NCI-H146 treated with DMSO at 0.1 percent for 48 hours (cell line): Measurements from ENCODE around the gene ARF5.
"Not testable (repeated sequence)": the region's sequence is repeated elsewhere in the genome, so short reads cannot be mapped to it uniquely, and the experiment has no call there.

Experiments
- DNase-seq: peaks from one replicate; lab custom pipeline; 2025; ENCODE audit not compliant: unreplicated experiment; lab: John Stamatoyannopoulos, UW

Gene ARF5

GRCh38 chr7:127588019-127588696, at the start of gene ARF5:
Gene ARF5 (plus strand): TSS chr7:127588411. CDS start chr7:127588499, 88 bp downstream.
- DNase-seq, result peak; percentile 46

DNA sequence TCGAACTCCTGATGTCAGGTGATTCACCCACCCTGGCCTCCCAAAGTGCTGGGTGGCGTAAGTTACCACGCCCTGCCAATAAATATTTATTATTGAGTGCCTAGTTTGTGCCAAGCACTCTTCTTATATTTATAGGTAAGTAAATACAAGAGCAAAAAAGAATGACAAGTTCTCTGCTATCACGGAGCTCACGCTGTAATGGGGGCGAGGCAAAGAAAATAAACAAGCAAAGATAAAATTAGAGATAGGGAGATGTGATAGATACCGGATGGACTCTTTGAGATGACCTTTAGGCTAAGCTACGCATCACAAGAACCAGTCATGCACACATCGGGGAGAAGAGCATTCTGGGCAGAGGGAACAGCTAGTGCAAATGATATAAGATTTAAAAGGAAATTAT, 49.1 kb upstream of the ARF5 start:
- DNase-seq, result no peak

DNA sequence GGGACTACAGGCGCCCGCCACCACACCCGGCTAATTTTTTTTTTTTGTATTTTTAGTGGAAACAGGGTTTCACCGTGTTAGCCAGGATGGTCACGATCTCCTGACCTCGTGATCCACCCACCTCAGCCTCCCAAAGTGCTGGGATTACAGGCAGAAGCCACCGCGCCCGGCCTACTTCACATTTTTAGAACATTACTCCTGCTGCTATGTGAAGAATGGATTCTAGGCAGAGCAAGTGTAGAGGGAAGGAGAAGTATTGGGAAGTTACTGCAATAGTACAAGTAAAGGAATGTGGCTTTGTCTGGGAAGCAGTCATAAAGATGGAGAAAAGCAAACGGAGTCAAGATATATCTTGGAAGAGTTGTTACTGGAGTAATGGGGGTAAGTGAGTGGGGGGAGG, 47.8 kb upstream of the ARF5 start:
- DNase-seq, result not testable (repeated sequence)

DNA sequence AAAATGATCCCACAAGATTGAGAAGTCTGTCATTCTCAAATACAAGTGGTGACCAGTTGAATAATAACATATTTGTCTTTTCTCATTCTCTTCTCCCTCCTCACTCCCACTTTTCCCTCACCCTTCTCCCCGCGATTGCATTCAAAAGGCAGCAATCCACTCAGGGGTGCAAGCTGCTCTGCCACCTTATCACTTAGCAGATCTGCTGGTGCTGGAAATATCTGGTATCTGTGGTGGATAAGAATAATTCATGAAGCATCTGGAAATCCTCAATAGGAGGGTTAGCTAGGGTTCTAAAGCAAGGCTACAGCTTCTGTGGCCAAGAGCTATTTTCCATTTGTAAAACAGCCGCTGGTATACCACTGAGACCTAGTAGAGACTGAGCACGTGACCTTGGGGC, 46.7 kb upstream of the ARF5 start:
- no peak for DNase-seq

DNA sequence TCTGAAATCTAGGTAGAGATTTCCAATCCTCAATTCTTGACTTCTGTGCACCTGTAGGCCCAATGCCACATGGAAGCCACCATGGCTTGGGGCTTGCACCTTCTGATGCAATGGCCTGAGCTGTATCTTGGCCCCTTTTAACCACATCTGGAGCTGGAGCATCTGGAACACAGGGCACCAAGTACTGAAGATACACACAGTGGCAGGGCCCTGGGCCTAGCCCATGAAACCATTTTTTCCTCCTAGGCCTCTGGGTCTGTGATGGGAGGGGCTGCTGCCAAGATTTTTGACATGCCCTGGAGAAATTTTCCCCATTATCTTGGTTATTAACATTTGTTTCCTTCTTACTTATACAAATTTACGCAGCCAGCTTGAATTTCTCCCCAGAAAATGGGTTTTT, 41.9 kb upstream of the ARF5 start:
- no peak for DNase-seq

DNA sequence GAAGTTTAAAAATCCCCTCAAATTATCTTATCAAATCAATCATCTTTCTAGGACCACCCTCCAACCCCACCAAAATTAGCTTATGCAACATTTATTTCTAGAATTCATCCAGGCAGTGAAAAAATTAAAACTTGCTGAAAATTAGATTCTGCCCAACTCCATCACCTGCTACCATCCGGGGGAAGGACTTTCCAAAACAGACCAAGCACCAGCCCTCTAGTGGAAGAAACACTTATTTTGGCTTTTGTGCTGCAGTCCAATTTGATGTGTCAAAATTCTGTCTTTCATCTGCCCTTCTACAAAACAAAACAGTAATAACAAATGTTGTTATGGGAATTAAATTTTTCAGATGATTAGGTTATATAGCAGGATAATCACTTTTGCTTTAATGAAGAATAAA, 38.0 kb upstream of the ARF5 start:
- DNase-seq, result no peak

DNA sequence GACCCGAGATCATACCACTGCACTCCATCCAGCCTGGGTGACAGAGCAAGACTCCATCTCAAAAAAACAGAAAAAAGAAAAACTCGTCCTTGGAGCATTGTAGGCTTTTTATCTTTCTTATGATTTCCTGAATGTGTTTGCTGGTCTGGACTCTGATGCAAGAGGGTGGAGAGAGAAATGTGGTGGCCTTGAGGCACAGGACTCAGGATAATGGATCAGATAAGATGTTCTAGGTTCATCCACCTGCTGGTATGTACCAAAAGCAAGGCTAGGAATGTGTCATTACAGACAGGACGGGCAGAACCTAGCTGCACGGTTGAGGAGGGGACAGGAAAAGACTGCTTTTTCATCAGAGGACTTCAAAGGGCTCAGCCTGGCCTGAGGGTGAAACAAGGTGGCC, 36.3 kb upstream of the ARF5 start:
- DNase-seq, result no peak

DNA sequence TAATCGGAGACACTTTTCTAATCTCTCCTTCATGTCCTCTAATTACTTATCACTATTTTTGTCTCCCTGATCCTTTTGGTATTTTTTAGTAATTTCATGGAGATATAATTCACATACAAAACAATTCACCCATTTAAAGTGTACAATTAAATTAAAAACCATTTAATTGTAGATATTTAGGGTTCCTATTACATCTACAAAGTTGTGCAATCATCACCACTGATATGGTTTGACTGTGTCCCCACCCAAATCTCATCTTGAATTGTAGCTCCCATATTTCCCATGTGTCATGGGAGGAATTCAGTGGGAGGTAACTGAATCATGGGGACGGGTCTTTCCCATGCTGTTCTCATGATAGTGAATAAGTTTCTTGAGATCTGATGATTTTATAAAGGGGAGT, 31.8 kb upstream of the ARF5 start:
- DNase-seq, result no peak

- DNase-seq, result no peak
These were observed 30.4 kb upstream of the ARF5 start for GRCh38 chr7:127557803-127558202.

DNA sequence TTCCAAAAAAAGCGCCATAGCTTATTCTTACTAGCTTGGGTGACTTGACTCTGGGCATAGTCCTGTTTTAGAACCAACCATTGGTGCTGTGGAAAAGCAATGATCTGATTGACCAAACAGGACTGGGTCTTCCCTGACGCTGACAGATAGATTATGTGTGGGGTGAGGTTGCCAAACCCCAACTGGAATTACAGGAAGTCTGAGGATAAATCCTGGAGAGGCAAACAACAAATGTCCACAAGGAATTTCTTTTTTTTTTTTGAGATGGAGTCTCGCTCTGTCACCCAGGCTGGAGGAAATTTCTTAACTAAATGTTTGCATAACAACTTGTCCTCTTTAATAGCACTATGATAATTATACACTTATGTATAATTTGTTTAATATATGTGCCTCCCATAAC, 22.0 kb upstream of the ARF5 start:
- no peak for DNase-seq

- not testable (repeated sequence) for DNase-seq
These were observed 20.2 kb upstream of the ARF5 start for GRCh38 chr7:127568034-127568433.

DNA sequence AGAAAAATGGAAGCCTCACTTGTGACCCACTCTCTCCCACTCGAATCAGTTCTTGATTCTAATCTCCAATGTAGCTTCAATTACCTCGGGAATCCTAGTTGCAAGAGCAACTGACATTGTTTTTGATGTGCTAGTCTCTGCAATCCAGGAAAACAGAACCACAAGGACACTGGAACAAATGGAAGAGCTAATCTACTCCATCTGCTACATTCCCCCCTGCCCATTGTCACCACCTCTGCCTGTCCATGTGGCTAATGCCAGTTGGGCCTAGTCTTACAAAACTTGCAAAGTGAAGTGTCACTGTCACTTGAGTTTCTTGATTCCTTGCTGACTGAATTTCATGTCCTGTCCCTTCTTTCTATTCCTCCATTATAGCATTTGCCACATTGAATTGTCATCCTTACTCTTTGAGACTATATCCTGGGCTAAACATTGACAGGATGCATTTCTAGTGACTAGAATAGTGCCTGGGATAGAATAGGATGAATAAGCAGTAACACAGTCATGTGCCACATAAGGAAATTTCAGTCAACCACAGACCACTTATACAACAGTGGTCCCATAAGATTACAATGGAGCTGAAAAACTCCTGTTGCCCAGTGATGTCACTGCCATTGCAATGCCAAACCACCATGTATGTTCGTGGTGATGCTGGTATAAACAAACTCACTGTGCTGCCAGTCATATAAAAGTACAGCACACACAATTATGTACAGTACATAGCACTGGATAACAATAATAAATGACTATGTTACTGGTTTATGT, 16.3 kb upstream of the ARF5 start:
- DNase-seq, result no peak

- no peak for DNase-seq
These were observed 10.1 kb upstream of the ARF5 start for GRCh38 chr7:127578036-127578684.

DNA sequence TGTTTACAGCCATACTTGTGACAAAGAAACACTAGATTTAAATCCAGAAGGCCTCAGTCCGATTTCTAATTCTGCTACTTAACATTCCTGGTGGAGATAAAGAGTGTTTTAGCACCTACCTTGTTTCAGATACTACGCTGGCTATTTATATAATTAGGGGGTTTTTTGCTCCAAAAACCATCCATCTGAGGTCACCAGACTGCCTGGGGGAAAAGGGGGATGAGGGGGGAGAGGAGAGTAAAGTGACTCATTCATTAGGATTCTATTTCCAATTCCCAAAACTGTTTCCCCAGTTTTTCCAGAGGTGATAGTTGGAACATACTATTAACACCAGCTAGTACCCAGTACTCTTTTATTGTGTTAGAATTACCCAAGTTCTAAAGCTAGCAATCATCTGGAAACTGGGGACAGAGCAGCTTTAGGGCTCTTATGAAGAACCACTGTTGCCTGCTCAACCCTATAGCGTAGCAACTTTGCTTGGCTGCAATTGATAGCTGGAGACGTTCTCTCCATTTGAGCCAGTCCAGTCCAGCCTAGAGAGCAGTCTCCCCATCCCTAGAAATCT, 9.4 kb upstream of the ARF5 start:
- DNase-seq, result no peak

GRCh38 chr7:127580612-127581011, 7.6 kb upstream of the ARF5 start:
- no peak for DNase-seq

- DNase-seq, result no peak
These were observed 6.5 kb upstream of the ARF5 start for GRCh38 chr7:127581716-127582115.

DNA sequence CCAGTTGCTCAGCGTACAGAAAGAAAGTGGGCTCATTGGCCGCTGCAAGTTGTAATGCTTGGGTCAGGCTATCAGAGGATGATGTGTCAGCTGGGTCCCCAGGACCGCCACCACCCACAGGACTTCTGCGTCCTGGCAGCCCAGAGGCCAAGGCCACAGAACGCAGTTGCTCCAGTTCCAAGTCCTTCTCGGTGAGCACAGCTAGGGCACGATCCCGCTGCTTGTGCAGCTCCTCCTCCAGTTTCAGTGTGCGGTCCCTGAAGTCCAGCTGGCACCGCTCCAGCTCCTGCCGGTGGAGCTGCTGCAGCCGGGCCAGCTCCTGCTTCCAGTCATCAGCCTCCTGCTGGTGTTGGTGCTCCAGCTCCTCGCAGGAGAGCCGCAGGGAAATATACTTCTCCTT, 5.8 kb upstream of the ARF5 start:
- DNase-seq, result no peak

DNA sequence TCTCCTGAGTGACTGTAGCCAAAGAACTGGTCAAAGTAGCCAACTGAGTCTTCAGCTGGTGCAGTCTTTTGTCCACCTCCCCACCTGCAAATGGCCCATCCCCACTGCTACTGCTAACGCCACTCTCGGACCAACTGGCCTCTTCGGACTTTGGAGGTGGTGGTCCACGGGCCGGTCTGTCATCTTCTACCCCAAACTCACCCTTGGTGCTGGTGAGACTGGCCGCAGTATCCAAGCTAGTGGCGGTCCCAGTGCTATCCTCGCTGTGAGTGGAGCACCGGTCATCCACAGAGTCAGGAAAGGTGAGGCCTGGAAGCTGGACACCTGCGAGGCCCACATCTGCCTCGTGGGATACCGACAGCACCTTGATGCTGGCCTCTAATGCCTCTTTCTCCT, 3.6 kb upstream of the ARF5 start:
- DNase-seq, result no peak

- DNase-seq, result peak; percentile 45
These were observed 2.9 kb upstream of the ARF5 start, which contains the start of gene GCC1 for GRCh38 chr7:127585044-127585953. Gene GCC1 (minus strand): TSS chr7:127585596. CDS start chr7:127585182, 414 bp downstream.

- no peak for DNase-seq
These were observed 1.9 kb upstream of the ARF5 start for GRCh38 chr7:127586346-127586745.

GRCh38 chr7:127587663-127588018, 570 bp upstream of the ARF5 start:
- DNase-seq, result no peak
